Lower leg skin (tissue), 3 donors: ENCODE results near the gene UGT2B7.

Experiments used
- POLR2A ChIP-seq, 2 donors: fragments of 450-650 bp; IDR thresholded peaks; one replicate each; pipeline ENCODE4 v1.6.1; 2016 to 2017; ENCODE audit warnings: antibody characterized with exemption in 2 of 2, mild to moderate bottlenecking in 1 of 2, moderate library complexity in 1 of 2
- TF ChIP-seq, protein P1 (sequence below), 3 donors: fragments of 450-650 bp; IDR thresholded peaks; one replicate each; pipeline ENCODE4 v1.5.1; 2016; ENCODE audit warnings: antibody characterized with exemption in 3 of 3, mild to moderate bottlenecking in 3 of 3, moderate library complexity in 2 of 3

DNA sequence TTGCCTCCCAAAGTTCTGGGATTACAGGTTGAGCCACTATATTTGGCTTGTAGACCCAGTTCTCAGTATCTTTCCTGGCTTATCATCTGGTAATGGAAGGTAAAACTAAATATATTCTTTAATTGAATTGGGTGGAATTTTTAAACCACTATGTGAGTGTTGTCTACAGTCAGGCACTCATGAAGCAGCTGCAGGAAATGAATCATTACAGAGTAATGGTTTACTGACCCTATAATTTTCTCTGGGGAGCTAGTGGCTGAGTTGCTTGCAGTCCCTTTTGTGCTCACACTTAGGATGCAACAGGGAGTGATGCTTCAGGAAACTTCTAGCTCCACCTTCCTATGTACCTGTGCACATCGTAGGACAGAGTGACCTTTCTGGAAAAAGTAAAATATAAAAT lies 4.1 kb upstream of the UGT2B7 start:
- TF ChIP-seq POLR2A (IDR thresholded peaks at IDR 0.05), result no peak
- TF ChIP-seq, protein P1, sequence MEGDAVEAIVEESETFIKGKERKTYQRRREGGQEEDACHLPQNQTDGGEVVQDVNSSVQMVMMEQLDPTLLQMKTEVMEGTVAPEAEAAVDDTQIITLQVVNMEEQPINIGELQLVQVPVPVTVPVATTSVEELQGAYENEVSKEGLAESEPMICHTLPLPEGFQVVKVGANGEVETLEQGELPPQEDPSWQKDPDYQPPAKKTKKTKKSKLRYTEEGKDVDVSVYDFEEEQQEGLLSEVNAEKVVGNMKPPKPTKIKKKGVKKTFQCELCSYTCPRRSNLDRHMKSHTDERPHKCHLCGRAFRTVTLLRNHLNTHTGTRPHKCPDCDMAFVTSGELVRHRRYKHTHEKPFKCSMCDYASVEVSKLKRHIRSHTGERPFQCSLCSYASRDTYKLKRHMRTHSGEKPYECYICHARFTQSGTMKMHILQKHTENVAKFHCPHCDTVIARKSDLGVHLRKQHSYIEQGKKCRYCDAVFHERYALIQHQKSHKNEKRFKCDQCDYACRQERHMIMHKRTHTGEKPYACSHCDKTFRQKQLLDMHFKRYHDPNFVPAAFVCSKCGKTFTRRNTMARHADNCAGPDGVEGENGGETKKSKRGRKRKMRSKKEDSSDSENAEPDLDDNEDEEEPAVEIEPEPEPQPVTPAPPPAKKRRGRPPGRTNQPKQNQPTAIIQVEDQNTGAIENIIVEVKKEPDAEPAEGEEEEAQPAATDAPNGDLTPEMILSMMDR (IDR thresholded peaks at IDR 0.05), result no peak
